Gastrocnemius medialis (tissue), 4 donors: ENCODE measurements around the gene PDE9A.

ENCODE experiments used
- CTCF ChIP-seq, 5 experiments: fragments of 450-650 bp in 3 of 5; fragments of 200-600 bp in 2 of 5; sonication (generic) in 2 of 5; IDR thresholded peaks in 4 of 5; conservative IDR thresholded peaks in 1 of 5; 1 replicate in 4 of 5; 2 replicates in 1 of 5; pipeline ENCODE4 v1.5.1; 2016 to 2019; ENCODE audit warnings: antibody characterized with exemption in 5 of 5, mild to moderate bottlenecking in 3 of 5, moderate library complexity in 3 of 5
- POLR2A ChIP-seq, 2 donors: fragments of 450-650 bp; IDR thresholded peaks; one replicate each; pipeline ENCODE4 v1.6.1; 2017; ENCODE audit warnings: antibody characterized with exemption in 2 of 2, mild to moderate bottlenecking in 2 of 2, moderate library complexity in 2 of 2

- TF ChIP-seq CTCF (IDR thresholded peaks at IDR 0.05 in 4 of 5, conservative IDR thresholded peaks at IDR 0.05 in 1 of 5), result no peak
- no peak for TF ChIP-seq POLR2A (IDR thresholded peaks at IDR 0.05)
These were observed 53.3 kb downstream of the PDE9A start for GRCh38 chr21:42706765-42707164.
